ENCODE results near the gene ZDHHC11.
"Not testable (repeated sequence)": the region's sequence is repeated elsewhere in the genome, so short reads cannot be mapped to it uniquely, and the experiment has no call there.

Gene ZDHHC11

GRCh38 chr5:845031-845675 lies 5.6 kb downstream of the ZDHHC11 start:
- DNase-seq: not testable (repeated sequence)

- DNase-seq: not testable (repeated sequence)
Measured at GRCh38 chr5:844426-844825, 6.4 kb downstream of the ZDHHC11 start.

- DNase-seq: not testable (repeated sequence)
Measured at GRCh38 chr5:843926-844325, 6.9 kb downstream of the ZDHHC11 start.

GRCh38 chr5:843371-843770 lies 7.4 kb downstream of the ZDHHC11 start:
- not testable (repeated sequence) for DNase-seq

- not testable (repeated sequence) for DNase-seq
Measured at GRCh38 chr5:842402-843221, 8.2 kb downstream of the ZDHHC11 start.

- DNase-seq: not testable (repeated sequence)
Measured at GRCh38 chr5:841531-842401, 9.0 kb downstream of the ZDHHC11 start.

GRCh38 chr5:840974-841435 lies 9.8 kb downstream of the ZDHHC11 start:
- not testable (repeated sequence) for DNase-seq

GRCh38 chr5:840118-840973 lies 10.4 kb downstream of the ZDHHC11 start:
- DNase-seq: not testable (repeated sequence)

- DNase-seq: peak in 1 of 14 donors; percentile 96
Measured at GRCh38 chr5:838431-838851, 12.3 kb downstream of the ZDHHC11 start.

- not testable (repeated sequence) for DNase-seq
Measured at GRCh38 chr5:837621-838121, 13.1 kb downstream of the ZDHHC11 start.

GRCh38 chr5:835933-836612 lies 14.7 kb downstream of the ZDHHC11 start:
- DNase-seq: not testable (repeated sequence)

GRCh38 chr5:834013-834412 lies 16.8 kb downstream of the ZDHHC11 start:
- DNase-seq: not testable (repeated sequence)

- DNase-seq: not testable (repeated sequence)
Measured at GRCh38 chr5:828194-828593, 22.6 kb downstream of the ZDHHC11 start.

GRCh38 chr5:825544-825943 lies 25.2 kb downstream of the ZDHHC11 start:
- not testable (repeated sequence) for DNase-seq

- DNase-seq: no peak
Measured at GRCh38 chr5:821504-821903, 29.3 kb downstream of the ZDHHC11 start.

GRCh38 chr5:820245-820644 lies 30.5 kb downstream of the ZDHHC11 start:
- no peak for DNase-seq

GRCh38 chr5:819078-819477 lies 31.7 kb downstream of the ZDHHC11 start:
- DNase-seq: no peak

GRCh38 chr5:816176-816575 lies 34.6 kb downstream of the ZDHHC11 start:
- no peak for DNase-seq

GRCh38 chr5:815449-815848 lies 35.3 kb downstream of the ZDHHC11 start:
- DNase-seq: no peak

GRCh38 chr5:813575-813974 lies 37.2 kb downstream of the ZDHHC11 start:
- not testable (repeated sequence) for DNase-seq

GRCh38 chr5:811384-811783 lies 39.4 kb downstream of the ZDHHC11 start:
- not testable (repeated sequence) for DNase-seq

All from C1 segment of cervical spinal cord (tissue), 14 donors.